Stimulated activated CD4-positive, alpha-beta T cell treated with anti-CD3 and anti-CD28 coated beads, TNF-alpha, amount 100 ng/mL, for 1 hour (primary cell): ENCODE data around the gene SHC3.

Source experiments
- DNase-seq, 3 donors: peaks; one replicate each; pipeline ENCODE4 v3.0.0-alpha.2; 2020; ENCODE audit warnings: low read depth in 3 of 3, low spot score in 1 of 3

Gene SHC3

DNA sequence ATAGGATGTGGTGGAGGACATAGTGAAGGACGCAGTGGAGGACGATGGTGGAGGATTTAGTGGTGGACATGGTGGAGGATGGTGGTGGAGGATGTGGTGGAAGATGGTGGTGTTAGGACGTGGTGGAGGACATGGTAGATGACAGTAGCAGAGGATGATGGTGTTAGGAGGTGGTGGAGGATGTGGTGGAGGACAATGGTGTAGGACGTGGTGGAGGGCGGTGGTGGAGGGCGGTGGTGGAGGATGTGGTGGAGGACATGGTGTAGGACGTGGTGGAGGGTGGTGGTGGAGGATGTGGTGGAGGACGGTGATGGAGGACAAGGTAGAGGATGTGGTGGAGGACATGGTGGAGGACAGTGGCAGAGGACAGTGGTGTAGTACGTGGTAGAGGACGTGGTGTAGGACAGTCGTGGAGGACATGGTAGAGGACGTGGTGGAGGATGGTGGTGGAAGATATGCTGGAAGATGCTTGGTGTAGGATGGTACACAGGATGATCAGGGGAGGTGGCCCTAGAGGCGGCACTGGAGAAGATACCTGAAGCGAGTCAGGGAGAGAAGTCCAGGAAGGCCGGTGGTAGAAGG is 118.6 kb downstream of the SHC3 start:
- no peak for DNase-seq

- no peak for DNase-seq
Measured at GRCh38 chr9:89058906-89059305, 119.7 kb downstream of the SHC3 start.

DNA sequence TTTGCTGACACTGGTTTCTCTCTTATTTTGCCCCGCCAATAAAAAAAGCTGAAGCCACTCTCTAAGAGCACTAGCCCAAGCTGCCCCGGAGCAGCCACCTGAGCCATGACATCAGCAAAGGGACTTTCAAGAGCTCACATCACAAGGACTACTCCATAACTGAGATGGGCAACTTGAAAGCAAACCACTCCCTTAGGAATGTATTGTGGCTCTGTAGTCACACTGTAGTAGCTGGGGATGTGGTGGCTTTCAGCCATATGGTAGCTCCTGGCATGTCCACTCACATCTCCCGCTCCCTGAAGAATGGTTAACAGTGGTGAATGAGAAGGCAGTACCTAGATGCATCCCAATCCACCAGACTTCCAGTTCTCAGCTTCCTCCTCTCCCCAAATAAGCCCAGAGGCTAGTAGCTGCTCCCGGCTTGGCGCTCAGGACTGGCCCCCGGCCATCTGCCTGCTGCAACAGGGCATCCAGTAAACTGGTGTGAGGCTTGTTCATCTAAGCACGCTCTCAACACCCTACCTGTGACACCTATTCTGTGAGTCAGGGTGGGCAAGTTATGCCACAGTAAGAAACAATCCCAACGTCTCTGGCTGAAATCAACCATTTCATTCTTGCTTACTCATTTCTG is 123.6 kb downstream of the SHC3 start:
- no peak for DNase-seq

- no peak for DNase-seq
Measured at GRCh38 chr9:89053301-89053700, 125.3 kb downstream of the SHC3 start.

DNA sequence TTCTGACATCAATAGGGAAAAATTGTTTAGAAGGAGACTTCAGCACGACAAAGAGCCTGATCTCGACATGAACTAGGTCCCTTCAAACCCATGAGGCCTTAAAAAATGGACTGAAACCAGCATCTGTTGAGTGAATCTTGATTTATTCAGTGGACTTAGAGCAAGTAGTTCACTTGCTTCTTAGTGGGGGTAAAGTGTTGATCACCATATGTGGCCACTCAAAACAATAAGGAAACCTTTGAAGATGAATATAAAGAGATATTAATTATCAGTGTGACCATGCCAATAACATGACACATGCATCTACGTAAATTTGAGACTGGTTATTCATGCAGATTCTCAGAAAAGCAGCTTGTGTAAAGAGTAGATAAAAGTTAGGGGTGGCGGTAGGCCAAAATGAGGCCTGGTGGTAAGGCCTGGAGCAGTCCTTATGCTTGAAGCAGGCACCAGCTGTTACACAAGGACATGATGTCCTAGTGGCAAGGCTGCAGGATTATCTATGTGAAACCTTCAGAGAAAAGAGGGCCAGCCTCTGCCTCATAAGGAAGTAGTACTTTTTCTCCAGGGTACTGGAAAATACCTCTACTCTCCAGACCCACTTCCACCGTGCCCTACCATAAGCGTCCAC is 126.0 kb downstream of the SHC3 start:
- no peak for DNase-seq

GRCh38 chr9:89051421-89052025 is 127.1 kb downstream of the SHC3 start:
- no peak for DNase-seq

DNA sequence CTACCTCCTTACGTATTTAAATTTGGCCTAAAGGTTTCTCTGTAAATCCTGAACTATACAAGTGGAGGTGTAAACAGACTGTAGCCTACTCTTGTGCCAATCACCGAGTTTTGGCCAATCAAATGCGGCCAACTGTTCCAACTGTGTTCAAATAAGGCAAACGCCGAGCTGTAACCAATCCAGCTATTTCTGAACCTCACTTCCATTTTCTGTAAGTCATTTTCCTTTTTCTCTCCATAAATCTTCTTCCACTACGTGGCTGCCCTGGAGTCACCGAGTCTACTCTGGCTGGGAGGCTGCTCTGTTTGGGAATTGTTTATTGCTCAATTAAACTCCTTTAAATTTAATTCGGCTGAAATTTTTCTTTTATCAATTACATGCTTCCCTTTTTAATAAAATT is 129.0 kb downstream of the SHC3 start:
- DNase-seq, result no peak

GRCh38 chr9:89048616-89049015 is 130.0 kb downstream of the SHC3 start:
- DNase-seq, result no peak

GRCh38 chr9:89047667-89048066 is 131.0 kb downstream of the SHC3 start:
- DNase-seq, result no peak

DNA sequence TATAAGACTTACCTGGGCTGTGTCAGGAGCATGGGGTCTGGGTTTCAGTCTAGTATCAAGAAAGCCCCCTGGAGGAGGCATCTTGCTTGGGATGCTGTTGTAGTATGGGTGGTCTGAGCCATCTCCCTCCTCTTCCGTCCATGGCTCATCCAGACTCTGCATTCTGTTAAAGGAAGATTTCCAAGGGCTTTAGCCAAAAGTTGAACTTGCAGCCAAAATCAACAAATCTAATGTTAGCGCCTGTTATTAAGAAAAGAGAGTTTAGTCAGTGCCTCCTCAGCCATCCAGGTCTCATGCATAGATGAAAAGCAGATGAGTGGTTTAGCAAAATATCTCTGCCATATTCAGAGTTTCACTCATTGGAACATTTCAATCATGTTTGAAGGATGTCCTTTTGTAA is 131.8 kb downstream of the SHC3 start:
- DNase-seq, result no peak

- no peak for DNase-seq
Measured at GRCh38 chr9:89044881-89045280, 133.7 kb downstream of the SHC3 start.

- DNase-seq, result no peak
Measured at GRCh38 chr9:89044104-89044503, 134.5 kb downstream of the SHC3 start.

DNA sequence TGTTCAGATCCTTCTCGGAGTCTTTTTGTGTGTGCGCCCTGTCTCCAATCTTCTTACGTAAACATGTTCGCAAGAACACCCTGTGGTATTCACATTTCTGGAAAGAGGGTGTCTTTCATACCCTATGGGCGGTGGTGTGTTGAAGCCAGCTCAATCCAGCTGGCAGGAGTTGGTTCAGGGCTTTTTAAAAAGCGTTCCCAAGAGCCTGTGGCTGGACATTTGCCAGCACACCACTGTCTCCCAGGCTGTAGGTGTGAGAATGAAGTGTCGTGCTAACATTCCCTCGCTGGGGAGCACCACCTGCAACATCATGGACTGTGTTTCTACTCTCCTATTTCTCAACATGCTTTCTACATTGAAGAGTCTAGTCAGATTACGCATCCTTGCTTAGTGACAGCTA is 135.6 kb downstream of the SHC3 start:
- DNase-seq, result no peak

DNA sequence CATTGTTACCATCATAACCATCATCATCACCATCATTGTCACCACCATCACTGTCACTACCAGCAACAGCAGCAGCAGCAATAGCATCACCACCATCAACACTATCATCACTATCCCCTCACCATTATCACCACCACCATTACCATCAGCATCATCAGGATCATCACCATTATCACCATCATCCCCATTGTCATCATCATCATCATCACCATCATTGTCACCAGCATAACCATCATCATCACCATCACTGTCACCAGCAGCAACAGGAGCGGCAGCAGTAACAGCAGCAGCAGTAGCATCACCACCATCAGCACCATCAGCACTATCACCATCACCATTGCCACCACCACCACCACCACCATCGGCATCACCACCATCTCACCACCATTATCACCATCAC is 139.0 kb downstream of the SHC3 start:
- no peak for DNase-seq

- no peak for DNase-seq
Measured at GRCh38 chr9:89039104-89039465, 139.5 kb downstream of the SHC3 start.

GRCh38 chr9:89038382-89039103 is 140.1 kb downstream of the SHC3 start:
- no peak for DNase-seq

DNA sequence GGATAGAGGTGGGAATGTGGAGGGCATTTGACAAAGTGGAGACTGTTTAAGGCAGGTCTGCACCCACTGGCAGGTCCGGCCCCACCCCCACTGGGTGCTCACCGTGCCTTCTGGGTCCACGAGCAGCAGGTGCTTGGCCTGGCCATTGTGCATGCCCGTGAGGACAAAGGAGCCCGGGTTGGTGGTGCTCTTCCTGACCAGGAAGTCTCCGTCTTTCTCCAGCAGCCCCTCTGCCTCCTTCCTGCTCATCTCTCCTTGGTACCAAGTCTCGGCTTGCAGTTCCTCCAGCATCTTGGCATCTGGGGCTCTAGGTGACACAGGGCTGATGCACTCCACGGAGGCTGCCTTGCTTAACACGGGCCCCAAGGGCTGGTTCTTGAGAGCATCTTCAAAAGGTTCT is 140.7 kb downstream of the SHC3 start:
- DNase-seq, result no peak

DNA sequence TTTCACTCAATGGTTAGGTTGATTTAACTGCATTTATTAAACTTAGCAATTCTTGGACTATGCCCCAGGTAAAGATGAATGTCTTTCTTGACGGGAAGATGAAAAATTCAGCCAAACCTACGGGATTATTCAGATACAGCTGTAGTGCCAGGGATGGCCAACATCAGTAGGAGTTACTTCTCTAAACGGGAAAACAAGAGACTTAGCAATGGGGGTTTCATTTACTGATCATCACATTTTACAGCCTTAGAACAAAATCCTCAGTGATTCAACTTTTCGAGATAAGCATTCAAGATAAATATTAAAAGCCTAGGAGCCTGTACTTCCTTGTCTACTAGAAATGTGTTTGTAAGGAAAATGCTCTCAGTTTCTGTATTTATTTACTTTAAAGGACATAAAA is 141.3 kb downstream of the SHC3 start:
- DNase-seq, result no peak

DNA sequence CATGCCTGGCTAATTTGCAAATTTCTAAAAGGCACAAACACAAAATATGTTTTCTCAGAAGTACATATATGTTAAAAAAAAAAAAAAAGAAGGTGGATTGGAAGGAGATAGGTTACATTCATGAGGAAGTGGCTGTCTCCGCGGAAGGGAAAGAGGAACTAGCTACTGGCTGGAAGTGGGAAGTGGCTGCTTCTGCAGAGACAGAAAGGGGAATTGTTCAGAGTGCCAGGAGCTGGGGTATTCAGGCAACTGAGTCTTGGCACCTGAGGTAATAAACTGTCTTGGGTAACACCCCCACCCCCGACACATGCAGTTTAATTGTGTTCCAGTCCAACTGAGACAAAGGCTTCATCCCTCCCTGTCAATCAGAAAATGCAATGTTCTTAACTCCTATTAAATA is 141.7 kb downstream of the SHC3 start:
- no peak for DNase-seq

DNA sequence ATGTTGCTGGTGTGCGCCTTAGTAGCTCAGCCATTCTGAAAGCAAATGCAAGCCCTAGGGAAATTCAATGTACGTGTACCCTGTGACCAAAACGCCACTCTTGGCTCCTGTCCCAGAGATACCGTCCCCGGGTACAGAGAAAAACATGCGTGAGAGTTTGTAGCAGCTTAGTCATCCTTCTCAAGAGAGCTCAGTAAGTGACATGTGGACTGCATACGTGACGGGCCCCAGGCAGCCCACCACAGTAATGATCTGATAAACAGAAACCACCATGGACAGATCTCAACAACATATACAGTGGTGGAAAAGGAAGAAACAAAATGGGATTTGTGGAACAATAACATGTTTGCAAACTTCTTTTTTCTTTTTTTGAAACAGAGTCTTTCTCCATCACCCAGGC is 142.2 kb downstream of the SHC3 start:
- no peak for DNase-seq

DNA sequence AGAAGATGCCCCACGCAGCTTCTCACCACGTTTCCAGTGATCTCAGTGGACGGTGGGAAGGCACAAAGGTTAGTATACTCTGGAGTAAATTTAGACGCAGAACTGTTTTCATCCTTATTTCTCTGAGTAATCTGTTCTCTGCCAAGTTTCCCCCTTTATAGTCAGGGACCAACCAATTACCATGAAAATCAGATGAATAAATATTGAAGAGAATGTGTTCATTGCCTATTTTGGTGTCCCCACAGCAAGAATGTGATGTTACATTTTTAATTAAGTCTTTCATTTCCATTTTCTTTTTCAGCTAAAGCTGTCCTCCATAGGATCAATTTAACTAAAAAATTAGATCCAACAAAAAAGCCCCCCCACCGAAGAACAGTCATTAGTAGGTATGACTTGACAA is 146.0 kb downstream of the SHC3 start:
- no peak for DNase-seq

GRCh38 chr9:89032173-89032572 is 146.4 kb downstream of the SHC3 start:
- DNase-seq, result no peak
